Panc1 (cell line): ENCODE data around the gene SHLD1.

Source experiments
- CTCF ChIP-seq: fragments of 450-650 bp; IDR thresholded peaks from 2 replicates; pipeline ENCODE4 v1.5.1; 2017; ENCODE audit warnings: mild to moderate bottlenecking
- POLR2AphosphoS5 ChIP-seq: IDR thresholded peaks from 2 replicates; pipeline ENCODE4 v1.6.1; 2012; ENCODE audit warnings: mild to moderate bottlenecking, low read depth, low read length, moderate library complexity
- REST ChIP-seq, 2 experiments: IDR thresholded peaks; 2 replicates each; pipeline ENCODE4 v1.6.1; 2011 to 2012; ENCODE audit warnings: low read depth in 2 of 2, control low read depth in 1 of 2, low read length in 1 of 2, mild to moderate bottlenecking in 1 of 2, moderate library complexity in 1 of 2; ENCODE audit not compliant: insufficient read depth in 1 of 2
- SIN3A ChIP-seq: IDR thresholded peaks from 2 replicates; pipeline ENCODE4 v1.6.1; 2012; ENCODE audit warnings: low read depth, mild to moderate bottlenecking, low read length, moderate library complexity, borderline replicate concordance; ENCODE audit not compliant: insufficient read depth
- TCF7L2 ChIP-seq: IDR thresholded peaks from 2 replicates; pipeline ENCODE4 v1.6.1; 2011; ENCODE audit warnings: mild to moderate bottlenecking, low read depth, low read length, inconsistent platforms

- no peak for TF ChIP-seq CTCF
- no peak for TF ChIP-seq SIN3A
- TF ChIP-seq REST (IDR thresholded peaks at IDR 0.05; ENCODE audit: insufficient read depth in 1 of 2, low read depth in 2 of 2, low read length in 1 of 2), result no peak
- no peak for TF ChIP-seq POLR2AphosphoS5
- no peak for TF ChIP-seq TCF7L2
Observed at GRCh38 chr20:5705827-5706226, 44.4 kb upstream of the SHLD1 start.
